SU-DHL-6 (cell line): Measurements from ENCODE around the gene PPIA.

ENCODE experiments used
- CTCF ChIP-seq: fragments of 200-600 bp; sonication (generic); IDR thresholded peaks from one replicate; pipeline ENCODE4 v1.5.1; 2017; ENCODE audit warnings: antibody characterized with exemption, mild to moderate bottlenecking, low read length, moderate library complexity; ENCODE audit not compliant: insufficient read depth, poor library complexity, severe bottlenecking
- EZH2phosphoT487 ChIP-seq: fragments of 200-600 bp; sonication (generic), shearing (Covaris generic); conservative IDR thresholded peaks from 2 replicates; pipeline ENCODE4 v1.6.1; 2018; ENCODE audit warnings: mild to moderate bottlenecking, antibody characterized with exemption, low read length, moderate library complexity, mixed read lengths

- TF ChIP-seq CTCF = no peak
- no peak for TF ChIP-seq EZH2phosphoT487
Measured at GRCh38 chr7:44767134-44767911, 29.2 kb upstream of the PPIA start.
